ENCODE measurements around the gene DICER1.

DNA sequence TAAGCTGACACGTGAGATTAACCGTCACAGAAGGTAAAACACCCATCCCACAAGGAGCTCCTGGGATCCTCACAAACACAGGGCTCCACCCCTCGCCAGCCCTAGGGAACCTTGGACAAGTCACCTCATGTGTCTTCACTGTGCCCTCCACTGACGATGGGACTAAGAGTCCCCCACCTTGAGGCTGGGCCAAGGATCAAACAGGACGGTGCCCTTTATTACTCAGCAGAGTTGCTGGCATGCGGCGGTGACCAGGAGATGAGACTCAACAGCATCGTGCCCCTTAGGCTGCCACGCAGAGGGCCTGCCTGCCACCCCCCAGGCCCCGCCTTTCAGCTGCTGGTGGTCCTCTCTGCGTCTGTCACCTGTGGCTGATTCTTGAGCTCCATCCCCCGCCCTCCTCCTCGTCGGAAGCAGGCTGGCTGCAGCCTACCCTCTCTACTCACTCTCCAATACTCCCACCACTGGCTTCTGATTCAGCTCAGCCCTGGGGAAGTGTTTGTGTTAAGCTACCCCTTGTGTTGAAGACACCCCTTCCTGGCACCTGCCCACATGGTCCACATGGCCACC lies 105.2 kb downstream of the DICER1 start:
- no peak for TF ChIP-seq CTCF (IDR thresholded peaks at IDR 0.05)
- TF ChIP-seq POLR2AphosphoS5 (IDR thresholded peaks at IDR 0.05; ENCODE audit: low read depth, low read length) = no peak
- TF ChIP-seq TCF7L2 (IDR thresholded peaks at IDR 0.05; ENCODE audit: low read depth, low read length) = no peak
